GM23338 (cell line): Measurements from ENCODE around the gene PSMB10. TPM values are rescaled to one million over a fixed set of nuclear protein-coding genes. Genes with fewer than 3 reads are reported as not detected.
A peak's percentile ranks its signal among the peaks of the same experiment; 100 is the strongest.

Source experiments
- ATAC-seq: fragments of 200-7000 bp; cut with Tn5 transposase; 3 replicates; pipeline ENCODE4 v1.9.1; 2020
- DNase-seq: peaks from one replicate; pipeline ENCODE4 v3.0.0-alpha.2; 2015; ENCODE audit warnings: low spot score
- H2AFZ ChIP-seq: fragments of 200-600 bp; sonication (generic); 2 replicates; pipeline ENCODE4 v1.8.0; 2016; ENCODE audit warnings: antibody characterized with exemption, mild to moderate bottlenecking, moderate library complexity
- H3F3A ChIP-seq: fragments of 200-600 bp; sonication (generic); replicated peaks from 2 replicates; pipeline ENCODE4 v1.8.0; 2017; ENCODE audit warnings: antibody characterized with exemption, mixed run types, low read depth
- H3K27ac ChIP-seq: fragments of 200-600 bp; sonication (generic); 2 replicates; pipeline ENCODE4 v1.6.1; 2016; ENCODE audit warnings: low read depth
- H3K27me3 ChIP-seq: fragments of 200-600 bp; sonication (generic); 2 replicates; pipeline ENCODE4 v1.8.0; 2016; ENCODE audit warnings: mild to moderate bottlenecking, mixed run types, moderate library complexity; ENCODE audit not compliant: insufficient read depth
- H3K36me3 ChIP-seq: fragments of 200-600 bp; sonication (generic); 2 replicates; pipeline ENCODE4 v1.8.0; 2016; ENCODE audit warnings: mild to moderate bottlenecking; ENCODE audit not compliant: insufficient read depth
- H3K4me1 ChIP-seq: fragments of 200-600 bp; sonication (generic); 2 replicates; pipeline ENCODE4 v1.8.0; 2016; ENCODE audit warnings: mild to moderate bottlenecking, moderate library complexity; ENCODE audit not compliant: insufficient read depth
- H3K4me2 ChIP-seq: fragments of 200-600 bp; sonication (generic); 2 replicates; pipeline ENCODE4 v1.7.1; 2017; ENCODE audit warnings: mixed run types
- H3K4me3 ChIP-seq: fragments of 200-600 bp; sonication (generic); 2 replicates; pipeline ENCODE4 v1.6.1; 2016; ENCODE audit warnings: mixed run types
- H3K79me2 ChIP-seq: fragments of 200-600 bp; sonication (generic); replicated peaks from 2 replicates; pipeline ENCODE4 v1.8.0; 2017; ENCODE audit warnings: mild to moderate bottlenecking; ENCODE audit not compliant: insufficient read depth
- H3K9me2 ChIP-seq: fragments of 200-600 bp; sonication (generic); 2 replicates; pipeline ENCODE4 v1.8.0; 2017; ENCODE audit not compliant: insufficient read depth
- H4K20me1 ChIP-seq: fragments of 200-600 bp; sonication (generic); replicated peaks from 2 replicates; pipeline ENCODE4 v1.8.0; 2017; ENCODE audit warnings: mild to moderate bottlenecking; ENCODE audit not compliant: insufficient read depth
- H3K27ac Mint-ChIP-seq: 2 replicates; pipeline ENCODE4 v1.8.0; 2020; ENCODE audit warnings: inconsistent platforms, mild to moderate bottlenecking, moderate library complexity, mixed read lengths
- H3K27me3 Mint-ChIP-seq: 3 replicates; pipeline ENCODE4 v1.8.0; 2022; ENCODE audit warnings: low read depth, mild to moderate bottlenecking, moderate library complexity, mixed read lengths, inconsistent platforms; ENCODE audit not compliant: insufficient read depth, poor library complexity
- H3K36me3 Mint-ChIP-seq: 3 replicates; pipeline ENCODE4 v1.8.0; 2021; ENCODE audit warnings: low read depth, mild to moderate bottlenecking, inconsistent platforms, moderate library complexity, mixed read lengths
- H3K4me1 Mint-ChIP-seq: 3 replicates; pipeline ENCODE4 v1.8.0; 2020; ENCODE audit warnings: mild to moderate bottlenecking, inconsistent platforms, mixed read lengths
- H3K4me3 Mint-ChIP-seq: 3 replicates; pipeline ENCODE4 v1.8.0; 2021; ENCODE audit warnings: moderate library complexity, mild to moderate bottlenecking, inconsistent platforms, mixed read lengths
- H3K9me3 Mint-ChIP-seq: 3 replicates; pipeline ENCODE4 v1.8.0; 2020; ENCODE audit warnings: moderate library complexity, mild to moderate bottlenecking, inconsistent platforms, mixed read lengths
- CREB1 ChIP-seq: fragments of 250-450 bp; sonication (Bioruptor Pico); IDR thresholded peaks from 2 replicates; pipeline ENCODE4 v1.5.0; 2020; ENCODE audit warnings: low read depth, mild to moderate bottlenecking, moderate library complexity
- CTCF ChIP-seq, 2 experiments: fragments of 200-600 bp in 1 of 2; sonication (generic) in 1 of 2; conservative IDR thresholded peaks; 2 replicates each; pipeline versions ENCODE4 v1.5.1 to v1.6.1; 2016 to 2017; ENCODE audit warnings: antibody characterized with exemption in 2 of 2, low read depth in 2 of 2, mild to moderate bottlenecking in 2 of 2, moderate library complexity in 1 of 2
- ETS1 ChIP-seq: IDR thresholded peaks from 2 replicates; pipeline ENCODE4 v1.6.1; 2016; ENCODE audit warnings: antibody characterized with exemption
- EZH2 ChIP-seq: fragments of 200-600 bp; sonication (generic); IDR thresholded peaks from one replicate; pipeline ENCODE4 v1.8.0; 2017; ENCODE audit warnings: antibody characterized with exemption, mild to moderate bottlenecking, low read depth; ENCODE audit not compliant: unreplicated experiment
- EZH2phosphoT487 ChIP-seq: fragments of 200-600 bp; sonication (generic); IDR thresholded peaks from one replicate; pipeline ENCODE4 v1.8.1; 2018; ENCODE audit warnings: antibody characterized with exemption; ENCODE audit not compliant: unreplicated experiment
- JUNB ChIP-seq: IDR thresholded peaks from one replicate; pipeline ENCODE4 v1.6.1; 2016; ENCODE audit warnings: antibody characterized with exemption; ENCODE audit not compliant: unreplicated experiment
- NANOG ChIP-seq: IDR thresholded peaks from 2 replicates; pipeline ENCODE4 v1.6.1; 2016; ENCODE audit warnings: antibody characterized with exemption, borderline replicate concordance
- POLR2AphosphoS5 ChIP-seq: IDR thresholded peaks from 2 replicates; pipeline ENCODE4 v1.6.1; 2016; ENCODE audit warnings: antibody characterized with exemption, low read depth
- REST ChIP-seq: IDR thresholded peaks from one replicate; pipeline ENCODE4 v1.6.1; 2018; ENCODE audit warnings: antibody characterized with exemption; ENCODE audit not compliant: unreplicated experiment
- STAT1 ChIP-seq: IDR thresholded peaks from one replicate; pipeline ENCODE4 v1.6.1; 2016; ENCODE audit warnings: antibody characterized with exemption; ENCODE audit not compliant: unreplicated experiment
- ZNF114 ChIP-seq: fragments of 250-450 bp; sonication (Bioruptor Pico); IDR thresholded peaks from 2 replicates; pipeline ENCODE4 v1.5.0; 2020; ENCODE audit warnings: mild to moderate bottlenecking, moderate library complexity
- ZNF331 ChIP-seq: fragments of 250-450 bp; sonication (Bioruptor Pico); IDR thresholded peaks from 2 replicates; pipeline ENCODE4 v1.5.0; 2020; ENCODE audit warnings: low read depth, mild to moderate bottlenecking, moderate library complexity
- ZNF462 ChIP-seq: fragments of 250-450 bp; sonication (Bioruptor Pico); IDR thresholded peaks from 2 replicates; pipeline ENCODE4 v1.5.0; 2020; ENCODE audit warnings: mild to moderate bottlenecking, moderate library complexity
- polyA plus RNA-seq: library from polyadenylated mRNA; unstranded; fragments of >200 nt; fragmentation: Nextera tagmentation; extraction: Ambion mirVana; gene quantifications from 2 replicates; pipeline ENCODE4 v1.2.1, GENCODE V29; 2016
- total RNA-seq: library from RNA; depleted of rRNA; stranded (reverse); fragments of >200 nt; shearing (Covaris generic); gene quantifications from 2 replicates; pipeline ENCODE4 v1.2.3, GENCODE V29; 2014

The PSMB10 gene
- total and polyA plus RNA-seq, 2 experiments from 2014 or later: 27.5 to 114 TPM

DNA sequence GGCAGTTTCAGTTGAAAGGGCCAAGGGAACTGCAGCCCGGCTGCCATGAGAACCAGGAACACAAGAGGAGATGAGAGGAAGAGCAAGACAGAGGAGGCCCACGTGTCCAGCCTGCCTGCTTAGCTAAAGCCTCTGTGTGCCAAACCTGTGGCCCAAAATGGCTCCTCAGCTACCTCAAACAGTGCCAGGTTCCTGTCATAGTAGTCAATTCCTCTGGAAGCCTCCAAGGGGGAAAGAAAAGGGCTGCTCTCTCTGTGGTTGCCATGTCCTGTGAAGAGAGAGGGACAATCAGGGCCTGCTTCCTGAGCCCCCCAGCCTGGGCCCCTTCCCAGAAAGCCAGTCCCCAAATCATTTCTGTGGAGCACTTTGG lies 26.6 kb upstream of the PSMB10 start:
- no peaks in the 10 kb centered on the region for H3K27me3 ChIP-seq
- ATAC-seq (no peak), DNase-seq (no peak)
- H2AFZ ChIP-seq: no peak overlapping the region
- no peak overlapping the region for H3K4me3 ChIP-seq
- H4K20me1 ChIP-seq: peaks cover 29% of the 10 kb centered on the region
- H3K4me2 ChIP-seq: no peak overlapping the region
- Mint-ChIP-seq H3K4me3 (0 out of 3 replicates have a peak overlapping the region, but pooled peaks have one; percentile 52), H3K36me3 (peaks cover 28% of the 10 kb centered on the region), H3K4me1 (peaks cover 37% of the 10 kb centered on the region), H3K27me3 (peaks cover 10% of the 10 kb centered on the region), H3K9me3 (no peaks in the 10 kb centered on the region; the same call in 2 of the 3 replicates), H3K27ac (no peak overlapping the region)
- H3K36me3 ChIP-seq: peaks cover 4% of the 10 kb centered on the region
- H3K9me2 ChIP-seq: no peaks in the 10 kb centered on the region
- TF ChIP-seq JUNB (no peak), NANOG (no peak), ZNF462 (no peak), CREB1 (CRISPR knock-in tag) (no peak), CTCF (conservative IDR thresholded peaks at IDR 0.05; ENCODE audit: low read depth in 2 of 2) (no peak), ETS1 (no peak), REST (no peak), EZH2phosphoT487 (no peak), STAT1 (no peak), ZNF331 (no peak), POLR2AphosphoS5 (no peak), ZNF114 (no peak), EZH2 (no peak)
- H3K27ac ChIP-seq: no peak overlapping the region
- peaks cover 42% of the 10 kb centered on the region for H3K79me2 ChIP-seq
- 0 out of 2 replicates have a peak, but pooled peaks cover 16% of the 10 kb centered on the region for H3F3A ChIP-seq
- H3K4me1 ChIP-seq: peaks cover 38% of the 10 kb centered on the region
